OCI-LY7 (cell line): ENCODE data around the gene WDR36. TPM values are rescaled to one million over a fixed set of nuclear protein-coding genes. Genes with fewer than 3 reads are reported as not detected.
A peak's percentile ranks its signal among the peaks of the same experiment; 100 is the strongest.

Source experiments
- Bru-seq: library from RNA; stranded (reverse); fragments of 400-500 nt; gene quantifications from one replicate; lab custom pipeline; 2021; lab: Mats Ljungman, UMichigan
- BruChase-seq, 2 experiments: library from RNA; stranded (reverse); fragments of 400-500 nt; gene quantifications; one replicate each; lab custom pipeline; 2021; lab: Mats Ljungman, UMichigan
- BruUV-seq: library from RNA; stranded (reverse); fragments of 400-500 nt; replicated peaks from 2 replicates; lab custom pipeline; 2021; lab: Mats Ljungman, UMichigan
- CTCF ChIA-PET: fragments of 300-600 bp; sonication (Branson Sonifier 250); formaldehyde crosslinking; loops from one replicate; lab custom pipeline; 2022; ENCODE audit warnings: antibody characterized with exemption; ENCODE audit not compliant: unreplicated experiment; lab: Charles Lee
- POLR2A ChIA-PET: fragments of 300-600 bp; sonication (Branson Sonifier 250); formaldehyde crosslinking; loops from one replicate; lab custom pipeline; 2022; ENCODE audit warnings: antibody characterized with exemption; lab: Charles Lee
- DNase-seq: peaks from one replicate; pipeline ENCODE4 v3.0.0-alpha.2; 2015; ENCODE audit warnings: low spot score
- H2AFZ ChIP-seq: fragments of 200-600 bp; sonication (generic), shearing (Covaris generic); 2 replicates; pipeline ENCODE4 v1.6.1; 2014; ENCODE audit warnings: mild to moderate bottlenecking, antibody characterized with exemption, low read length, moderate library complexity
- H3K27ac ChIP-seq: fragments of 200-600 bp; sonication (generic); 2 replicates; pipeline ENCODE4 v1.5.1; 2014; ENCODE audit warnings: mixed run types, low read depth, mild to moderate bottlenecking, moderate library complexity, low read length, inconsistent platforms; ENCODE audit not compliant: poor library complexity, severe bottlenecking
- H3K36me3 ChIP-seq: fragments of 200-600 bp; sonication (generic); 2 replicates; pipeline ENCODE4 v1.6.1; 2014; ENCODE audit warnings: mild to moderate bottlenecking, antibody characterized with exemption, low read length, moderate library complexity, mixed read lengths; ENCODE audit not compliant: insufficient read depth
- H3K4me1 ChIP-seq: fragments of 200-600 bp; sonication (generic); 2 replicates; pipeline ENCODE4 v1.5.1; 2014; ENCODE audit warnings: mild to moderate bottlenecking, low read length; ENCODE audit not compliant: insufficient read depth, poor library complexity, severe bottlenecking
- H3K4me2 ChIP-seq: fragments of 200-600 bp; sonication (generic); 2 replicates; pipeline ENCODE4 v1.6.1; 2014; ENCODE audit warnings: mild to moderate bottlenecking, low read length
- H3K4me3 ChIP-seq: fragments of 200-600 bp; sonication (generic); 2 replicates; pipeline ENCODE4 v1.5.1; 2014; ENCODE audit warnings: mild to moderate bottlenecking, low read depth, low read length; ENCODE audit not compliant: poor library complexity, severe bottlenecking
- H3K79me2 ChIP-seq: fragments of 200-600 bp; sonication (generic); 2 replicates; pipeline ENCODE4 v1.6.1; 2016; ENCODE audit warnings: low read depth, mild to moderate bottlenecking, low read length, moderate library complexity, mixed read lengths; ENCODE audit not compliant: insufficient read depth
- H3K9me2 ChIP-seq: fragments of 200-600 bp; sonication (generic); 2 replicates; pipeline ENCODE4 v1.6.1; 2016; ENCODE audit warnings: mild to moderate bottlenecking, low read length, mixed read lengths; ENCODE audit not compliant: insufficient read depth
- H3K9me3 ChIP-seq: fragments of 200-600 bp; sonication (generic); 2 replicates; pipeline ENCODE4 v1.6.1; 2014; ENCODE audit warnings: mild to moderate bottlenecking, mixed run types, low read length, mixed read lengths
- H4K20me1 ChIP-seq: fragments of 200-600 bp; sonication (generic); 2 replicates; pipeline ENCODE4 v1.6.1; 2014; ENCODE audit warnings: mild to moderate bottlenecking, antibody characterized with exemption, low read length, moderate library complexity, mixed read lengths; ENCODE audit not compliant: insufficient read depth
- CTCF ChIP-seq: fragments of 200-600 bp; sonication (generic); conservative IDR thresholded peaks from 2 replicates; pipeline ENCODE4 v1.5.1; 2014; ENCODE audit warnings: mild to moderate bottlenecking, antibody characterized with exemption, low read length, moderate library complexity, mixed read lengths
- EZH2phosphoT487 ChIP-seq: fragments of 200-600 bp; sonication (generic); IDR thresholded peaks from 2 replicates; pipeline ENCODE4 v1.6.1; 2018; ENCODE audit warnings: low read depth, borderline replicate concordance, mild to moderate bottlenecking, mixed run types, antibody characterized with exemption, low read length, moderate library complexity, mixed read lengths
- intact Hi-C: fragments of 100-400 bp; cut with micrococcal nuclease; formaldehyde crosslinking; loops from one replicate; pipeline ENCODE4 v1.10.0; 2022; ENCODE audit not compliant: unreplicated experiment
- long read RNA-seq: library from polyadenylated mRNA; stranded (forward); transcript quantifications from one replicate; pipeline ENCODE4 v2.0.0, GENCODE V29; 2022
- total RNA-seq, 2 experiments: library from RNA; depleted of rRNA in 1 of 2; stranded (reverse); fragments of >200 nt in 1 of 2; shearing (Covaris generic) in 1 of 2; gene quantifications; 2 replicates each; pipeline ENCODE4 v1.2.3, GENCODE V29; 2014 to 2022

The WDR36 gene
- 39.1 and 46.5 TPM in 2 replicates for total RNA-seq (2014; rRNA removed; shearing (Covaris generic))
- total RNA-seq (2022): 41.9 and 49.4 TPM in 2 replicates
- percentile 96 among the genes with signal in this experiment for Bru-seq, nascent RNA
- BruChase-seq, experiment 1, labeled RNA remaining after a 6-hour chase: percentile 85 among the genes with signal in this experiment
- percentile 96 among the genes with signal in this experiment for BruChase-seq, experiment 2, labeled RNA remaining after a 2-hour chase
- long read RNA-seq, full-length matches to known transcripts: 41 of 61 reads
- long read RNA-seq, partial matches to known transcripts: 3 of 61 reads
- long read RNA-seq, other reads (novel, unspliced or antisense): 17 of 61 reads

GRCh38 chr5:111092062-111092853 lies at the start of gene WDR36:
Gene WDR36 (plus strand): TSS chr5:111092348. CDS start chr5:111092457, 109 bp downstream.
- peak within 1 kb of the TSS; percentile 48 for H3K27ac ChIP-seq
- TF ChIP-seq CTCF (no peak), EZH2phosphoT487 (no peak)
- DNase-seq: peak; percentile 94
- peaks cover 27% of the 10 kb centered on the region for H3K4me1 ChIP-seq
- peaks cover 28% of the 10 kb centered on the region for H4K20me1 ChIP-seq
- no peaks in the 10 kb centered on the region for H3K9me3 ChIP-seq
- intact Hi-C loops: loop anchor here (1.0 to 10.0 kb wide), 6 partner anchors 135 to 1677 kb away; partner anchors contain the start of genes SLC25A46 and STARD4
- peaks cover 35% of the 10 kb centered on the region for H3K36me3 ChIP-seq
- peaks cover 50% of the 10 kb centered on the region for H3K79me2 ChIP-seq
- POLR2A ChIA-PET: interaction anchor here (0.7 to 3.0 kb wide), 8 partner anchors 10 to 1083 kb away, joined by 3 to 22 read pairs (median 3); partner anchors contain the start of gene SLC25A46
- no peaks in the 10 kb centered on the region for H3K9me2 ChIP-seq
- peak within 1 kb of the TSS; percentile 91 for H3K4me3 ChIP-seq
- peak within 1 kb of the TSS; percentile 98 for H2AFZ ChIP-seq
- CTCF ChIA-PET: no interaction called here
- BruUV-seq: no TSS peak
- peak within 1 kb of the TSS; percentile 86 for H3K4me2 ChIP-seq

DNA sequence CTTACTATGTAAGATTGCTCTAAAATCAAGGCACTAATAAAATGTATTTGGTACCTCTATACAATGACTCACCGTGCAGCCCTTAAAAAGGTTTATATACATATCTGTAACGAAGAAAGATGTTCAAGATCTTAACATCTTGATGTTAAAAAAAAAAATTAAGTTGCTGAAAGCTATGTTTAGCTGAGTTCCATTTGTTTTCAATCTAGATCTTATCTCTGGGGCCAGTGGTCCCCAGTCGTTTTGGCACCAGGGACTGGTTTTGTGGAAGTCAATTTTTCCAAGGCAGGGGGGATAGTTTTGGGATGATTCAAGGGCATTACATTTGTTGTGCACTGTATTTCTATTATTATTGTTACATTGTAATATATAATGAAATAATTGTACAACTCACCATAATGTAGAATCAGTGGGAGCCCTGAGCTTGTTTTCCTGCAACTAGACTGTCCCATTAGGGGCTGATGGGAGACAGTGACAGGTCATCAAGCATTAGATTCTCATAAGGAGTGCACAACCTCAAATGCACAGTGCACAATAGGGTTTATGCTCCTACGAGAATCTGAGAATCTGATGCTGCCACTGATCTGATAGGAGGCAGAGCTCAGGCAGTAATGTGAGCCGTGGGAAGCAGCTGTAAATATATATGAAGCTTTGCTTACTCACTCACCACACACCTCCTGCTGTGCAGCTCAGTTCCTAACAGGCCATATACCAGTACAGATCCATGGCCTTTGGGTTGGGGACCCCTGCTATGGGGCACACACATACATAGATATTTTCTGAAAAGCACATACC lies 48.2 kb upstream of the WDR36 start:
- CTCF ChIA-PET: no interaction called here

More for the DNA sequence above, 48.2 kb upstream of the WDR36 start:
- H4K20me1 ChIP-seq: no peaks in the 10 kb centered on the region
- no peak for DNase-seq
- TF ChIP-seq EZH2phosphoT487: no peak
- no peak for TF ChIP-seq CTCF
- no peak overlapping the region for H2AFZ ChIP-seq
- POLR2A ChIA-PET: no interaction called here
- no peak overlapping the region for H3K27ac ChIP-seq
- no peak overlapping the region for H3K4me3 ChIP-seq
- H3K36me3 ChIP-seq: no peaks in the 10 kb centered on the region
- H3K4me2 ChIP-seq: no peak overlapping the region
- H3K79me2 ChIP-seq: no peaks in the 10 kb centered on the region
- no peaks in the 10 kb centered on the region for H3K9me2 ChIP-seq
- intact Hi-C loops: no loop called here
- no peaks in the 10 kb centered on the region for H3K4me1 ChIP-seq
- BruUV-seq: no TSS peak
- no peaks in the 10 kb centered on the region for H3K9me3 ChIP-seq
